SK-N-SH (cell line): Measurements from ENCODE around the gene HSD17B12. TPM values are rescaled to one million over a fixed set of nuclear protein-coding genes. Genes with fewer than 3 reads are reported as not detected.

Experiments
- CTCF ChIA-PET: fragments of 300-600, 350-600 bp; formaldehyde crosslinking; extraction: SDS; loops from one replicate; lab custom pipeline; 2021; lab: Yijun Ruan, JAX
- POLR2A ChIA-PET: fragments of 350-600 bp; sonication (Branson Sonifier 250); formaldehyde crosslinking; extraction: SDS; loops from one replicate; lab custom pipeline; 2020; ENCODE audit warnings: antibody characterized with exemption, inconsistent platforms; lab: Yijun Ruan, JAX
- DNase-seq: peaks from one replicate; pipeline ENCODE4 v3.0.0; 2012
- H2AFZ ChIP-seq: fragments of 200-600 bp; sonication (generic); 2 replicates; pipeline ENCODE4 v1.8.1; 2016; ENCODE audit warnings: antibody characterized with exemption, mild to moderate bottlenecking, low read depth
- H3F3A ChIP-seq: fragments of 200-600 bp; sonication (generic); replicated peaks from 2 replicates; pipeline ENCODE3; 2016; ENCODE audit warnings: antibody characterized with exemption, mild to moderate bottlenecking; ENCODE audit not compliant: insufficient read depth
- H3K27ac ChIP-seq, 2 experiments: fragments of 200-500 bp in 1 of 2; fragments of 200-600 bp in 1 of 2; sonication (Bioruptor generic) in 1 of 2; sonication (generic), shearing (Covaris generic) in 1 of 2; 2 replicates each; pipeline versions ENCODE4 v1.5.1 to v1.6.1; 2014 to 2016; ENCODE audit warnings: low read depth in 2 of 2, inconsistent platforms in 1 of 2, low read length in 1 of 2, mild to moderate bottlenecking in 1 of 2, mixed read lengths in 1 of 2
- H3K27me3 ChIP-seq: fragments of 200-600 bp; sonication (generic), shearing (Covaris generic); 2 replicates; pipeline ENCODE4 v1.6.1; 2016; ENCODE audit warnings: mixed run types; ENCODE audit not compliant: insufficient read depth
- H3K36me3 ChIP-seq, 2 experiments: fragments of 200-500 bp in 1 of 2; fragments of 200-600 bp in 1 of 2; sonication (Bioruptor generic) in 1 of 2; sonication (generic) in 1 of 2; replicated peaks in 1 of 2; 2 replicates each; pipeline versions ENCODE3 to v1.5.1; 2014 to 2016; ENCODE audit warnings: low read length in 1 of 2, mild to moderate bottlenecking in 1 of 2; ENCODE audit not compliant: insufficient read depth in 2 of 2, control insufficient read depth in 1 of 2
- H3K4me1 ChIP-seq, 2 experiments: fragments of 200-500 bp in 1 of 2; fragments of 200-600 bp in 1 of 2; sonication (Bioruptor generic) in 1 of 2; sonication (generic), shearing (Covaris generic) in 1 of 2; 2 replicates each; pipeline versions ENCODE4 v1.5.1 to v1.6.1; 2014 to 2016; ENCODE audit warnings: low read depth in 1 of 2, low read length in 1 of 2, mixed run types in 1 of 2; ENCODE audit not compliant: insufficient read depth in 2 of 2, control insufficient read depth in 1 of 2
- H3K4me2 ChIP-seq: fragments of 200-600 bp; sonication (generic), shearing (Covaris generic); 2 replicates; pipeline ENCODE4 v1.6.1; 2017; ENCODE audit warnings: mixed run types
- H3K4me3 ChIP-seq, 2 experiments: fragments of 200-500 bp in 1 of 2; fragments of 200-600 bp in 1 of 2; sonication (Bioruptor generic) in 1 of 2; sonication (generic), shearing (Covaris generic) in 1 of 2; 2 replicates each; pipeline versions ENCODE4 v1.5.1 to v1.8.1; 2014 to 2016; ENCODE audit warnings: low read depth in 2 of 2, inconsistent platforms in 1 of 2, low read length in 1 of 2, mild to moderate bottlenecking in 1 of 2, mixed read lengths in 1 of 2, moderate library complexity in 1 of 2
- H3K79me2 ChIP-seq: fragments of 200-600 bp; sonication (generic); 2 replicates; pipeline ENCODE4 v1.8.1; 2017; ENCODE audit warnings: mild to moderate bottlenecking; ENCODE audit not compliant: insufficient read depth
- H3K9ac ChIP-seq: fragments of 200-600 bp; sonication (generic); 2 replicates; pipeline ENCODE4 v1.6.1; 2017; ENCODE audit warnings: mixed run types
- H3K9me2 ChIP-seq: fragments of 200-600 bp; sonication (generic); 2 replicates; pipeline ENCODE4 v1.6.1; 2017; ENCODE audit warnings: mixed run types
- H3K9me3 ChIP-seq: fragments of 200-600 bp; sonication (generic); 2 replicates; pipeline ENCODE4 v1.6.1; 2017; ENCODE audit warnings: mixed run types, mild to moderate bottlenecking, moderate library complexity
- H4K20me1 ChIP-seq: fragments of 200-600 bp; sonication (generic); 2 replicates; pipeline ENCODE4 v1.6.1; 2017; ENCODE audit warnings: mild to moderate bottlenecking, mixed run types; ENCODE audit not compliant: insufficient read depth
- CHD2 ChIP-seq: fragments of 150-350 bp; IDR thresholded peaks from 2 replicates; pipeline ENCODE4 v1.6.1; 2018; ENCODE audit warnings: low read length; ENCODE audit not compliant: partially characterized antibody
- EP300 ChIP-seq, 2 experiments: IDR thresholded peaks; 2 replicates each; pipeline versions ENCODE4 v1.4.0 to v1.6.1; 2012; ENCODE audit warnings: borderline replicate concordance in 1 of 2, low read depth in 1 of 2, low read length in 1 of 2
- FOSL2 ChIP-seq: IDR thresholded peaks from 2 replicates; pipeline ENCODE4 v1.4.0; 2012; ENCODE audit warnings: low read depth, mild to moderate bottlenecking, moderate library complexity, borderline replicate concordance
- FOXJ3 ChIP-seq: sonication (generic); formaldehyde crosslinking; IDR thresholded peaks from 2 replicates; pipeline ENCODE4 v1.5.1; 2020; ENCODE audit warnings: mild to moderate bottlenecking, missing genetic modification reagents
- FOXM1 ChIP-seq: IDR thresholded peaks from 2 replicates; pipeline ENCODE4 v1.4.0; 2012; ENCODE audit warnings: low read depth, mild to moderate bottlenecking
- GATA2 ChIP-seq: sonication (generic); formaldehyde crosslinking; IDR thresholded peaks from 2 replicates; pipeline ENCODE4 v1.5.0; 2020; ENCODE audit warnings: mild to moderate bottlenecking, missing genetic modification reagents
- MEF2A ChIP-seq: IDR thresholded peaks from 2 replicates; pipeline ENCODE4 v1.4.0; 2012; ENCODE audit warnings: low read depth, borderline replicate concordance
- NFIC ChIP-seq: IDR thresholded peaks from 2 replicates; pipeline ENCODE4 v1.4.0; 2012; ENCODE audit warnings: borderline replicate concordance
- RAD21 ChIP-seq: IDR thresholded peaks from 2 replicates; pipeline ENCODE4 v1.6.1; 2012; ENCODE audit warnings: mild to moderate bottlenecking, low read length
- RXRA ChIP-seq: IDR thresholded peaks from 2 replicates; pipeline ENCODE4 v1.4.0; 2012; ENCODE audit warnings: low read depth, mild to moderate bottlenecking, borderline replicate concordance
- SIN3A ChIP-seq: IDR thresholded peaks from 2 replicates; pipeline ENCODE4 v1.6.1; 2012; ENCODE audit warnings: low read depth, mild to moderate bottlenecking, low read length, moderate library complexity, borderline replicate concordance
- SMC3 ChIP-seq: IDR thresholded peaks from 2 replicates; pipeline ENCODE4 v1.6.1; 2012; ENCODE audit warnings: low read depth, low read length, improper control_type of control experiment
- TCF12 ChIP-seq: IDR thresholded peaks from 2 replicates; pipeline ENCODE4 v1.4.0; 2012
- TEAD4 ChIP-seq: IDR thresholded peaks from 2 replicates; pipeline ENCODE4 v1.4.0; 2012; ENCODE audit warnings: mild to moderate bottlenecking, borderline replicate concordance; ENCODE audit not compliant: insufficient read depth
- USF1 ChIP-seq: IDR thresholded peaks from 2 replicates; pipeline ENCODE4 v1.4.0; 2012; ENCODE audit warnings: low read depth, borderline replicate concordance
- USF2 ChIP-seq: fragments of 150-350 bp; IDR thresholded peaks from 2 replicates; pipeline ENCODE4 v1.6.1; 2017; ENCODE audit warnings: antibody characterized with exemption, low read length, low read depth, borderline replicate concordance
- WGBS: methylation state at CpG from one replicate; pipeline ENCODE4 v1.1.6; 2017; ENCODE audit warnings: low lambda C conversion rate; 5-methylcytosine and 5-hydroxymethylcytosine counted together
- polyA plus RNA-seq, 3 experiments: library from polyadenylated mRNA; depleted of rRNA; stranded (reverse); fragments of >200 nt; gene quantifications; 2 replicates each; pipeline ENCODE4 v1.2.3, GENCODE V29; 2012

The HSD17B12 gene
- polyA plus RNA-seq, 1 of the 3 experiments (the other 2 are of a cell fraction), result 19.7 TPM

GRCh38 chr11:43736502-43737200 is 56.1 kb downstream of the HSD17B12 start:
- Histone ChIP-seq H3K27me3 (no peaks in the 10 kb centered on the region), H3K9me3 (no peaks in the 10 kb centered on the region), H3K9me2 (no peaks in the 10 kb centered on the region), H2AFZ (no peak overlapping the region), H4K20me1 (no peaks in the 10 kb centered on the region), H3K9ac (0 out of 2 replicates have a peak overlapping the region, but pooled peaks have one; percentile 18), H3K79me2 (no peaks in the 10 kb centered on the region), H3F3A (no peaks in the 10 kb centered on the region), H3K4me2 (0 out of 2 replicates have a peak overlapping the region, but pooled peaks have one; percentile 19), H3K27ac (peak overlapping the region in 1 of 2 experiments; percentile 44; a peak in 1 of 4 replicates), H3K4me3 (no peak overlapping the region), H3K36me3 (no peaks in the 10 kb centered on the region), H3K4me1 (peaks cover 9 to 41% of the 10 kb centered on the region in 2 experiments; a peak in 3 of 4 replicates)
- POLR2A ChIA-PET, result no interaction called here
- DNase-seq, result no peak
- 59% methylated on average over 5 of the region's 5 CpGs for WGBS
- CTCF ChIA-PET, result interaction anchor here (0.5 to 0.8 kb wide), 2 partner anchors 9 to 71 kb away, joined by 3 to 6 read pairs; no protein-coding TSS in a partner anchor
- TF ChIP-seq SIN3A, result no peak
- no peak for TF ChIP-seq TCF12
- TF ChIP-seq USF2, result no peak
- no peak for TF ChIP-seq MEF2A

GRCh38 chr11:43737201-43737590 is 56.7 kb downstream of the HSD17B12 start:
- no peak overlapping the region for H2AFZ ChIP-seq
- H3K9me2 ChIP-seq, result no peaks in the 10 kb centered on the region
- DNase-seq, result no peak
- 0 out of 2 replicates have a peak overlapping the region, but pooled peaks have one; percentile 18 for H3K9ac ChIP-seq
- no peaks in the 10 kb centered on the region for H3K27me3 ChIP-seq
- H4K20me1 ChIP-seq, result no peaks in the 10 kb centered on the region
- H3K27ac ChIP-seq, result peak overlapping the region in 1 of 2 experiments; percentile 44; a peak in 1 of 4 replicates
- H3K79me2 ChIP-seq, result no peaks in the 10 kb centered on the region
- H3K9me3 ChIP-seq, result no peaks in the 10 kb centered on the region
- H3K4me3 ChIP-seq, result no peak overlapping the region
- H3F3A ChIP-seq, result no peaks in the 10 kb centered on the region
- 0 out of 2 replicates have a peak overlapping the region, but pooled peaks have one; percentile 19 for H3K4me2 ChIP-seq
- H3K4me1 ChIP-seq, result peaks cover 9 to 41% of the 10 kb centered on the region in 2 experiments; a peak in 3 of 4 replicates
- ChIA-PET POLR2A (no interaction called here), CTCF (interaction anchor here (0.8 kb wide), 1 partner anchor 9 kb away, joined by 6 read pairs; no protein-coding TSS in a partner anchor)
- no peaks in the 10 kb centered on the region for H3K36me3 ChIP-seq
- no peak for TF ChIP-seq RAD21
- TF ChIP-seq TEAD4, result no peak
- TF ChIP-seq TCF12, result no peak
- TF ChIP-seq FOSL2, result no peak
- TF ChIP-seq SMC3, result no peak
- no peak for TF ChIP-seq NFIC
- TF ChIP-seq GATA2 (CRISPR knock-in tag), result no peak
- no peak for TF ChIP-seq USF1
- no peak for TF ChIP-seq EP300 (IDR thresholded peaks at IDR 0.05; ENCODE audit: borderline replicate concordance in 1 of 2, low read depth in 1 of 2, low read length in 1 of 2)
- TF ChIP-seq RXRA, result no peak
- no peak for TF ChIP-seq FOXJ3 (CRISPR knock-in tag)
- no peak for TF ChIP-seq FOXM1
- no peak for TF ChIP-seq CHD2
- TF ChIP-seq SIN3A, result no peak
